HG02798 (cell line): ENCODE data around the gene ZNF697.
A peak's percentile ranks its signal among the peaks of the same experiment; 100 is the strongest.

Source experiments
- ATAC-seq: cut with Tn5 transposase; IDR thresholded peaks from one replicate; pipeline ENCODE4 v1.9.1; 2021; ENCODE audit warnings: mild to moderate bottlenecking; ENCODE audit not compliant: unreplicated experiment, poor library complexity

Gene ZNF697

DNA sequence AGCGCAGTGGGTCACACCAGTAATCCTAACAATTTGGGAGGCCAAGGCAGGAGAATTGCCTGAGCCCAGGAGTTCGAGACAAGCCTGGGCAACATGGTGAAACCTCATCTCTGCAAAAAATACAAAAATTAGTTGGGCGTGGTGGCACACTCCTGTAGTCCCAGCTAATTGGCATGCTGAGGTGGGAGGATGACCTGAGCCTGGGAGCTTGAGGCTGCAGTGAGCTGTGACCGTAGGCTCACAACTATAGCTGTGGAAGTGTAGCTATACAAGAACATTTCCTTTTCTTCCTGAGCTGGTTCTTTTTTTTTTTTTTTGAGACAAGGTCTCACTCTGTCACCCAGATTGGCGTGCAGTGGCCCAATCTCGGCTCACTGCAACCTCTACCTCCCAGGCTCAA is 19.1 kb upstream of the ZNF697 start:
- ATAC-seq: no peak

DNA sequence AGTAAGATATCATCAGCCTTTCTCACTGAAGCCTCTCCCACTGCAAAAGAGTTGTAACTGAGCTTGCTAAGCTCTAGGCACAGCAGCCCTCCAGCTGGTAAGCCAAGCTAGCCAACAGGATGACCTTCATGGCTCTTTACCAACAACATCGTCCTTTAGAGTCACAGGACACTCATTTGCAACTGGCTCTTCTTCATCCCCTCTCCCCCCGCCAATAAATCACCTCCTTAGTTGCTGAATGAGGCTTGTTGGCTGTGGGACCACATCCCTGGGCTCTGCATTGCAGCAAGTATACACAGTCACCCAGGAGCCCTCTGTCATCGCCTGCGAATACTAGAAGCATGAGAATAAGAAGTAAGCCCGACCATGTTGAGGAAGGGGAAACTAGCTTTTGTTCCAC is 16.0 kb upstream of the ZNF697 start:
- no peak for ATAC-seq

DNA sequence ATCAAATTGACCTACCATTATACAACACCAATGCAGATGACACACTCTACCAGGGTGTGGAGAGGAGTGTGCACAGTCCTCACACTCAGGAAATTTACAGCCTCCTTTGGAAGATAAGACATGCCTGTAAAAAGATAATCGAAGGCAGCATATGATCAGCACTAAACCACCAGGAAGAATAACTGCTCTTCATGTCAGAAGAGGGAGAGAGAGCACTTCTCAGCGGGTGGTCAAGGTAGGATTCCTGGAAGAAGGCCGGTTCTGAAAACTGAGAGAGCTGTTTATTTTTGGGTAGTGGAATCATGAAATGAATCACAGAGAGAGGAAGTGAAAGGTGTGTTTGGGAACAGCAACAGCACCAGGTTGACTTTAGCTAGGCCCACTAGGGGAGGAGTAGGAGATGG is 14.0 kb upstream of the ZNF697 start:
- ATAC-seq: peak; percentile 71

DNA sequence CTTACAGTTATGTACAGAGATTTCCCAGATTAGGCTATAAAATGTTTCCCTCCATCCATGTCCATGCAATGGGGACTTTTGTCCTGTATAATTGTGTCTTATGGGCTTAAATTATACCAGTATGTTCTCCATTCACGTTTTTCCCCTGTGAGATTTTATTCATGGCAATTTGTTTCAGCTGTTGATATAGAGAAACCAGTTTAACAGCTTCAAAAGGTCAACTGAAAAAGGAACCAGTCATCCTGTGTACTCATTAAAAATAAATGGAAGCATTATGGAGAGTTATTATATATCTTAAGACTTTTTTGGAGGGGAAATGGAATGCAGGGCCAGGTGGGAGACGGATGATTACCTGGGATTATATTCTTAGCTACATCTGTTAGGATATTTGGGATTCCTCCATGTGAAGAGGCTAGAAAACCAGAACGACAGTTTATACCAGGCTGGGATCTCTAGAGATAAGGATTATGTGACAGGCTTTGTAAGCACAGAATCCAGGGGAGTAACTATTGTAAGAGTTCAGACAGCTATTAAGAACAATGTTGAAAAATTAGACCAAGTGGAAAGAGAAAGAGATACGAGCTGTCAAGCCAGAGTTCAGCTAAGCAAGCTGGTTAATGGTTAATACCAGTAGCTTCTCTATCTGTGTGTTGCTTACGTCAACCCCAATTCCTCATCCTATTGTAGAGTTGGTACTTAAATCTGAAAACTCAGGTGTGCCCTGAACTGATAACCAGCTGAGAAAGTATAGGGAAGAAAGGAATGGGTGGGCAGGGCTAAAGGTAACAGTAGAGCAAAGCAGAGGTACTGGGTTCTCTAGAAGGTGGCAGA is 12.4 kb upstream of the ZNF697 start:
- ATAC-seq: peak; percentile 72

DNA sequence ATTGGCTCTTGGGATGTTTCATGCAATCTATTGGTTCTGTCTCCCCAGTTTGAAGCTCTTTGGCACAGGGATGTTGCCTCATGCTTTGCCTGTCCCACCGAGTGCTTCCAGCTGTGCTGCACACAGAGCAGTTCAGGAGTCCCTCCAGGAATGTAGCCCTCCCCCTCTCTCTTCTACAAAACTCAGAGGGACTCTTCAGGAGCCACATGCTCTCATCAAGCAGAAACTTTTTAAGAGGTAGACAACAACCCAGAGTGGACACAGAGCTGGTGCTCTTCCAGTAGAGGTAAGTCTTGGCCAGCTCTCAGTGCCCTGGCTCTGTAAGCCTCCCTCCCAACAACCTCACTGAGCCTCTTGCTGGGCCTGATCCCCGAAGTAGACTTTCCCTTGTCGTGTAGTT is 11.6 kb upstream of the ZNF697 start:
- ATAC-seq: no peak

DNA sequence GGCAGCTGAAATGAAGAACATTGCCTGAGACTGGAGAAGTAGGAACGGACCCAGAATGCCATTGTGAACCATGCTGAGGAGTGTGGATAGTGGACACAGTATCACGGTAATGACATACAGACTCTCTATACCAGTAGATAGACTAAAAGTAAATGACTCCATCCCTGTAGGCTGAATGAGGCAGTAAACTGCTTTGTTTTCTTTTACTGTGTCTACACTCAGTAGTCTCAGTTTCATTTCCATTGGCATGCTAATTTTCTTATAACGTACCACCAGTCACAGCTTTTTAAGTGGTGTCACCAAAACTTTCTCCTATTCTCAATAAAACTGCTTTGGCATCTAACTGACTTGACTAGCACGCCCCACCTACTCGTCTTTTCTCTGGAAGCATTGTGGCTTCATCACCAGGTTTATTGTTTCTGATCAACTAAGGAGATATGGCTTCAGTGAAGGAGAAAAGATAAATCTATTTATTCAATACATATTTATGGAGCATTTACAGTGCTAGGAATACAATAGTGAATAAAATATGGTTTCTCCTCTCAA is 8.4 kb upstream of the ZNF697 start:
- peak; percentile 63 for ATAC-seq

DNA sequence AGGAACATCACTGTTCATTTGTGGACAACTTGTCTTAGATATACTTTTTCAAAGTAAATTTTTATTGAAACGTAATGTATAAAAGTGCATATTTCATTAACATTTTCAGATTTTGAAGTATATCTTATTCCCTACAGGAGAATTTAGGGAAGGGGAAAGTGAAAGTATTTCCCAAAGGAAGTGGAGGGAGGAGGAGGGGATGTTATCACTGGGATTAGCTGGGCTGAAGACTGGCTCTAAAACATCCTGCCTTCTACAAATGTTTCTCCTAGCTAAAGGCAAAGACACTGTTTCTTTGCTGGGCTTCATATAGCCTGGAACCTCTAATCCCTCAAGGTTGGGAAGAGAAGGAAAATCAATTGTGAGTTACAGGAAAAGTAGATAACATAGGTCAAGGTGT is 7.1 kb upstream of the ZNF697 start:
- no peak for ATAC-seq

DNA sequence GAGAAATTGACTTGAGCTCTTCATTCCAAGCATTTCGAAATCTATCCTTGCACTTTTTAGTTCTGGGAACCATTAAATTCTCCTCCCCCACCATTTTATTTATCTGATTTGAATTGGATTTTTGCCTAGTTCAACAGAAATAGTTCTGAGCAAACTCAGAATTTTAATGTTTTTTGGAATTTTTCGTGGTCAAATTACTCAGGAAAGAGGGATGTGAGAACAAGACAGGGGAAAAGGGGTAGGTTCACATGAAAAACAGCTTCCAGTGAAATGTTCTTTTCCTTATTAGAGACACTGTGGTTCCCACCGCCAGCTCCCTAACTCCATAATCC is 5.7 kb upstream of the ZNF697 start:
- ATAC-seq: no peak

DNA sequence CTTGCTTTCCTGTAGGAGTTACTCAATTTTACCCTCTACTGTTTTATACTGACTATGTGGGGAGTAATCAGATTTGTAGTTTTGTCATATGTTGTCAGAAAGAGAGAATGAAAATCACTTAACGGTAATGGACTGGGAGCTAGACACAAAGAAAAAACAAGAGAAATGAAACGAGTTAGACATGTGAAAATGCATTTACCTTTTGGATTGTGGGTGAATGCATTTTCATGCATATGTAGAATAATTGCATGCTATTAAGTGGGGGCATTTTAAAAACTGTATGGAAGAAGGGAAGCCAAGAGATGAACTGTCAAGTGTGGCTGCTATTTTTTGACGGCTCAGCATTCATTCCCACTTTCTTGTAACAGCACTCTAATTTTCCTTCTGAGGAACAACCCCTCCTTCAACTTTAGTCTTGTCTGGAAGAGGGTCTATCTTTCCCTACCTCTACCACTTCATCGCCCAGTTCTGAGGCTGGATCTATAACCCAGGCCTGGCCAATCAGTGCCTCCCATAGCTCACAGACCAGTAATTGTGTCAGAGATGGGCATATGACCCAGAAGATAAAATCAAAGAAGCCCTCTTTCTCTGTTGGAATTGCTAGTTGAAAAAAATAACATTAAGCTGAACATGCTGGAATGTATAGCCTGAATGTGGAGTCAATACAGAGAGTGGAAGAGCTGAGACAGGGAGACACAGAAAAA is 5.2 kb upstream of the ZNF697 start:
- no peak for ATAC-seq

DNA sequence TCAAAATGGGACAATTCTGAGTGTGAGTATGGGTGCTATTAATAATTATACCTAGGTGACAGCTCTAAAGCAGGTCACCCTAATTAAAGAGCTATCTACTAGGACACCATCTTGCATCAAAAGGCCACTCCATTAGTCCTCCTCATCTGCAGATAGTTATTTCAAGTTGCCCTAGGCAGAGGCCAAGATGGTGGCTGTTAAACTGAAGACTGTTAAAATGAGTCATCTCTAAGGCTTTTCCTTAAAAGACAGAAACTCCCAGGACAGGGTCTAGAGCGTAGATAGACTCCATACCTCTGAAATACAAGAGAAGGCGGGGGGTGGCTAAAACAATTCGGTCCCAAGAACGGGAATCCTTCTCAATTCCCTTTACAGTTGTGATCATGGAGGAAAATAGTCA is 4.5 kb upstream of the ZNF697 start:
- ATAC-seq: no peak

DNA sequence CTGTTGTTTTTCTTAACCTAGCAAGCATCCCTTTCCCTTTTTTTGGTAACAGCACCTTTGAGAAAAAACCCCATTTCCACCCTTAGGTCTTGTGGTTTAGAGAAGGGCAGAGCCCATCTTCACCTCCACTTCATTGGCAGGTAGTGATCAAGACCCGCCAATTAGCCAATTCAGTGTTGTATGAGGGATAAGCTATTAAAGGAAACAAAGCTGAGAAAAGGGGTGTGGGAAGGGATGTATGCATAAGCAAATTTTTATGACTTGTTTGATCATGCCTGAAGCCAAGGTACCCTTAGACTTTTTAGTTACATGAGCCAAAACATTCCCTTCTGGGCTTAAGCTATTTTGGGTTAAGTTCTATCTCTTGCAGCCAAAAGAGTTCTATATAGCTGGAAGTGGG is 3.6 kb upstream of the ZNF697 start:
- ATAC-seq: no peak

DNA sequence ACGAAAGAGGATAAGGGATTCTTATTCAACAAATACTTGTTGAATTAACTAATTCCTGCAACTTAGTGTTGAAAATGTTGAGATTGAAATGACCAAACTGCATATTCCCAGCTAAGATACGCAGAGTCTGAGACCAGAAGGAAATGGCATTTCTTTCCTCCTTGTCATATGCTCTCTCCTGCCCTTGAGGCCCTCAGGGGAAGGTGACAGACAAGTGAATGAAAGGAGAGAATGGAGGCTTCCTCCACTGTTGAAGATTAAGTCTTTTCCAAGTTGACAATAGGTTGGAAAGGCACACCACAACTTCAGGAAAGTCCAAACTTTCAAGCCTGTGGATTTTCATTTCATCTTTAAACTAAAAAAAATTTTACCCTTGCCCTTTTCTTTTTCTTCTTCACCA is 3.1 kb upstream of the ZNF697 start:
- ATAC-seq: no peak

DNA sequence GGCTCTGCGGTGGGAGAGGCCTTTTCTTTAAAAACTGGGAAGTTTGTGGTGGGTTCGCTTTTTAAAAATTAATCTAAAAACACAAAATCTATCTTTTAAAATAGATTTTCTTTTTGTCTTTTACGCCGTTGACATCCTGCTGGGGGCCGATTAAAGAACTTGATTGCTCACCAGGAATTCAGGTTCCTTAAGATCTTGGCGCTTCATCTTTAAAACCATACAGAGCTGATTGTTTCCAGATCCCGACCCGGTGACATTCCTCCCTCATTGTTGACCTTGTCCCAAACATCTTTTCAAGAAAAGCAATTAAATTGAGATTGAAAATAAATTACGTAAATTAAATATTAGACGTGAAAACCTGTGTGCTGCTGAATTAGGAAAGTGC is 546 bp upstream of the ZNF697 start:
- ATAC-seq: no peak

DNA sequence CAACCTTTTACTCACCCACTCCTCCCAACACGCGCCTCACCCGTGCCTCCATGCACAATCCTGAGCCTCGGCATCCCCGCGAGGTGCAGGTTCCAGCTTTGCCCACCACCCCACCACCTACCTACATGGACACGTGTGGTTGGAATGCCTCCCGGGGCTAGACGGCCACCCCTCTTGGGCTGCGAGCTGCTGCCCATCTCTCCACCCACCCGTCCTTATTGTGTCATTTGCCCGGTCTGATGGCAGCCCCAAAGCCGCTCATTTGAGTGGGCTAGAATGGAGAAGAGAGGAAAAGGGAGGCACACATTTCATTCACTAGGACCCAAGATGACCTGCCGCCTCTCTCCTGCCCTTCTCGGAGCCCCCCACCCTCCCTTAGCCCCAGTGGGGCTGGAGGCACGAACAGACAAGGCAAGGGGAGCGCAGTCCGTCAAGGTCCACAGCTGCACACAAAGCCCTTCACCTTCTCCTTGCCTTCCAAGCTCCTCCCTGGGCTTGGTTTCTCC is 785 bp downstream of the ZNF697 start:
- ATAC-seq: no peak

DNA sequence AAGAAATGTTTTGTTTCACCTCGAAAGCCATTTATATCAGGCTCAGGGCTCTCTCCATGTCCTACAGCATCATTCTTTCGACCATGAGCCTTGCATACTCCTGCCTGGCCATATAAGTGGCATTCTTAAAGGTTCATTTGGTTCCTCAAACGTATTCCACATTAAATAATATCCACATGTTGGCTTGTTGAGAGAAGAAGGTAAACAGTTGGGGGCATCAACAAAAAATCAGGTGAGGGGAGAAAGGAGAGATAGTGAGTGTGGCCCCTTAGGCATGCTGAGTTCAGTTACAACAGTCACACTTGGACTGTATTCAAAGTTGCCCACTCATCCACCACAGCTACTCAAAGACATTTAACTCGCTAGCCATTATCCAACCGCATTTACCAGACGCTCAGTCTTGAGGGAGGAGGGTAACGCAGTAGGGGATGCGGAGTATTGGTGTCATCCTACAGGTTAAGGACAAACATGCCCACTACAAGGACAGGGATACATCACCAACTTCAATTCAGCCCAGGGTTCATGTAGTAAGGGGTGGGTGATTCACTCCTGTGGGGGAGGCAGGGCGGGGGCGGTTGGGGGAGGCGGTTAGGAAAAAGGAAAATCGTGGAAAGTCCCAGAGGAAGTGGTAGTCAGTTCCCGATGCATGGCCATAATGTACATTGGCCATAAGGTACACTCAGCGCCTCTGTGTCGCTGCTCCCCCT is 1.4 kb downstream of the ZNF697 start:
- ATAC-seq: no peak

DNA sequence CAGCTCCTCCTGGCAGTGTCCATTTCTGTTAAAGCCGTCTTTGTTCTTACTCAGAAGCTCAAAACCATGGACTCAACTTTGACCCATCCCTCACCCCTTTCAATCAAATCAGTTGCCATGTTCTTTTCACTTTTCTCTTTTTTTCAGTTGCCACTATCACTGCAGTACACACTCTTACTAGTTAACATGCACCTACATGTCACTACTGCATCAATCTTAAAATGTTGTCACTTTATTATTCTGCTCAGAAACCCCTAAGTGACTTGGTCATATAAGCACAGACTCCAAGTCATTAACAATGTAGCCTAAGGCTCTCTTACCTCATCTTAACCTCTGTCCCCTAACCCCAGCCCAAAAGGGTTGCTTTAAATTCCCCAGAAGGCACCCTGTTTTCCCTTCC is 9.0 kb downstream of the ZNF697 start:
- ATAC-seq: no peak

DNA sequence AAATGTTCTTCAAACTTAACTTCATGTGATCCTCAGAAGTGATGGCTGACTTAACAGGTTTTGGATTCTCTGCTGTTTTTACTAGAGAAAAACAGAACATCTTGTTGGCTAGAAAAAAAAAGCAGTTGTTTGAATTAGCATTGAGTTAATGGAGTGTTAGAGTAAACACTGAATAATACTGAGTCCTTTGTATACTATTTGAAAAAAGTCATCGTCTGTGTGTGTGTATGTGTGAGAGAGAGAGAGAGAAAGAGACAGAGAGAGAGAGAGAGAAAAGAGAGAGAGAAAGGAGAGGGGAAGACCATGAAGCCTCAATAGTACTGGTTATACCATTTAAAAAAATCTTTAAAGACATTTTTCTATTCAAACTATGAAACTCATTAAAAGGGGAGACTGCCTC is 10.4 kb downstream of the ZNF697 start:
- ATAC-seq: no peak

DNA sequence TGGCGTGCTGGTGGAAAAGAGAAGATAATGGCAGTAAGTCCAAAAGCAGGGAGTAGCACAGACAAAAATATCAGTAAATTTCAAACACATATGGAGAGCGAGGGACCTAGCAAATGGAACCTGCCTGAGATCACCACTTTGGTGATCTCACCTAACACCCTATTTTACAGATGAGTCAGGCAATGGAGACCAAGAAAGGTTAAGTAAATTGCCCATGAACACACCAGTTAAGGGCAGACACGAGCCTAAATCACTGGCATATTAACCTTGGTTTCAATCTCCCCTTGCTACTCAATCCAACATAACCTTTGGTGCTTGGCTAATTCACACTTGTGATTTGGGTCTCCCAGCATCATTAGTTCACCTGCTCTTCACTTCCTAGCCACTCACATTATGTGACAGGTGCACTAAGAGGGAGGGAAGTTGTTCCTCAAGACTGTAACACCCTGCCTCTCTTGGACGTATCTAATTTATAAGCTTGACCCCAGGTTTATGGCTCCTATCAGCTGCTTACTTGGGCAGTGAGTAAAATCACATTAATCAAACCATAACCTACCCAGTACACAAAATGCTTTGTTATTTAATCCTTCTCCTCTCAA is 11.5 kb downstream of the ZNF697 start:
- no peak for ATAC-seq

DNA sequence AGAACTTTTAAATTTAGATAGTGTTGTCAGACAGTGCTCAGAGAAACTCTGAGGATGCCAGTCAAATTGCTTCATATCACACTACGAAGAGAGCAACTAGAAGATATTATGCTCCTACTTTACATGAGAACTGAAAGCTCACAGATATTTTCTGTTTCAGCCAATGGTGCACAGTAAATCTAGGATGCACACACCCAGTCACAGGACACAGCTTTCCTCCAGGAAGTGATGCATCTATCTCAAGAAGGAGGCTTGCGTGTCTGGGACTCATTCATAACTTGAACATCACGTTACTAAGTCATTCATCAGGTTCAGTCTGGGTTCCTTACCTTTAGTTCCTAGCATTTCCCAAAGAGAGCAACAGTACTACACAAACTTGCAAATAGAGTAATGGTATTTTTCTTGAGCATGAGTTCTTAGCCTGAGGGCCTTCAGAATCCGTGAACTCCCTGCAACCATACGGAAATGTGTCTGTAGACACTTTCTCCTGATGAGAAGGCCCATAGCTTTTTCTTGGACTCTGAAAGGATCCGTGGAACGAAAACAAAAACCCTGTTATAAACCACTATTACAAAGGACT is 12.2 kb downstream of the ZNF697 start:
- peak; percentile 52 for ATAC-seq

DNA sequence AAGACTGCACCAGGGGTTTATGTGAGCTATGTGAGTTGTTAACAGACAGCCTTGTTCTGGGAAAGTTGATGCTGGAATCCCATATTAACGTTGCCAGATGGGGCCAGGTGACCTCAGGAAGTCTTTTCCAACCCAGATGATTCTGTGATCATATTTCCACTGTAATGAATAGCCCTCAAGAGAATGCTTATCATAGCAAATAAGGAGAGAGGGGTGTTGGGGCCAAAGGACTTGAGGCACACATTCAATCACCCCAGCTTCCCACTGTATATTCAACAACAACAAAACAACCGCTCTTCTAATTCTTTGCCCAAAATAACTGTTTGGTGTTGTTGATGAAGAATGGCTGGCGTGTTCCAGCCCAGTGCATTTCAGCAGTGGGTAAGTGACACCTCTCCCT is 14.1 kb downstream of the ZNF697 start:
- ATAC-seq: no peak
